HL-60 (cell line): ENCODE measurements around the gene METTL2B.
"Not testable (repeated sequence)": the region's sequence is repeated elsewhere in the genome, so short reads cannot be mapped to it uniquely, and the experiment has no call there.

Experiments
- DNase-seq, 2 experiments: peaks; one replicate each; pipeline ENCODE4 v3.0.0-alpha.2; 2010 to 2020; ENCODE audit warnings: low read depth in 1 of 2, low spot score in 1 of 2
- H3K27ac ChIP-seq: fragments of 250-450 bp; sonication (Bioruptor Pico); replicated peaks from 2 replicates; pipeline ENCODE4 v1.5.1; 2020; ENCODE audit warnings: mild to moderate bottlenecking, moderate library complexity
- H3K27me3 ChIP-seq: fragments of 250-450 bp; sonication (Bioruptor Pico); 2 replicates; pipeline ENCODE4 v1.5.1; 2021; ENCODE audit warnings: mild to moderate bottlenecking, moderate library complexity; ENCODE audit not compliant: insufficient read depth, poor library complexity, severe bottlenecking
- H3K4me3 ChIP-seq: replicated peaks from 2 replicates; pipeline ENCODE4 v1.5.1; 2011; ENCODE audit warnings: mild to moderate bottlenecking, control low read depth, low read length; ENCODE audit not compliant: insufficient read depth
- CTCF ChIP-seq: IDR thresholded peaks from one replicate; pipeline ENCODE4 v1.5.1; 2011; ENCODE audit warnings: low read length, control low read depth, inconsistent platforms; ENCODE audit not compliant: insufficient read depth
- GABPA ChIP-seq: IDR thresholded peaks from 2 replicates; pipeline ENCODE4 v1.6.1; 2012; ENCODE audit warnings: low read depth
- POLR2AphosphoS5 ChIP-seq: IDR thresholded peaks from 2 replicates; pipeline ENCODE4 v1.6.1; 2012; ENCODE audit warnings: low read depth
- REST ChIP-seq: IDR thresholded peaks from 2 replicates; pipeline ENCODE4 v1.6.1; 2012; ENCODE audit warnings: low read depth; ENCODE audit not compliant: insufficient replicate concordance
- SPI1 ChIP-seq: IDR thresholded peaks from 2 replicates; pipeline ENCODE4 v1.6.1; 2012; ENCODE audit warnings: low read depth, mild to moderate bottlenecking, borderline replicate concordance

METTL2B gene

GRCh38 chr7:128462460-128462859 is 14.1 kb upstream of the METTL2B start:
- no peak overlapping the region for H3K27ac ChIP-seq
- DNase-seq: no peak
- H3K27me3 ChIP-seq: no peaks in the 10 kb centered on the region
- TF ChIP-seq REST (no peak), CTCF (no peak), GABPA (no peak)
- H3K4me3 ChIP-seq: no peak overlapping the region

GRCh38 chr7:128463345-128463744 is 13.2 kb upstream of the METTL2B start:
- not testable (repeated sequence) for DNase-seq, H3K27me3 ChIP-seq, H3K27ac ChIP-seq, H3K4me3 ChIP-seq

- H3K27ac ChIP-seq, H3K4me3 ChIP-seq, DNase-seq, H3K27me3 ChIP-seq: not testable (repeated sequence)
These were observed 12.6 kb upstream of the METTL2B start for GRCh38 chr7:128463933-128464332.

GRCh38 chr7:128466871-128467270 is 9.7 kb upstream of the METTL2B start:
- DNase-seq, H3K27ac ChIP-seq, H3K4me3 ChIP-seq, H3K27me3 ChIP-seq: not testable (repeated sequence)

- not testable (repeated sequence) for H3K27me3 ChIP-seq, DNase-seq
- Histone ChIP-seq H3K27ac (peak overlapping the region; percentile 85), H3K4me3 (peak overlapping the region; percentile 77)
These were observed 765 bp downstream of the METTL2B start for GRCh38 chr7:128477336-128477690.

- not testable (repeated sequence) for H3K4me3 ChIP-seq, H3K27ac ChIP-seq, DNase-seq, H3K27me3 ChIP-seq
These were observed 2.5 kb downstream of the METTL2B start for GRCh38 chr7:128479082-128479481.

GRCh38 chr7:128488134-128488533 is 11.6 kb downstream of the METTL2B start:
- H3K27ac ChIP-seq, H3K27me3 ChIP-seq, DNase-seq, H3K4me3 ChIP-seq: not testable (repeated sequence)

- Histone ChIP-seq H3K4me3 (no peak overlapping the region), H3K27me3 (no peaks in the 10 kb centered on the region), H3K27ac (no peak overlapping the region)
- no peak for DNase-seq
- no peak for TF ChIP-seq GABPA
- TF ChIP-seq CTCF: no peak
- no peak for TF ChIP-seq SPI1
- TF ChIP-seq POLR2AphosphoS5: no peak
- no peak for TF ChIP-seq REST
These were observed 20.9 kb downstream of the METTL2B start for GRCh38 chr7:128497405-128497804.

GRCh38 chr7:128505416-128505815 is 28.9 kb downstream of the METTL2B start:
- not testable (repeated sequence) for H3K27ac ChIP-seq, H3K27me3 ChIP-seq, DNase-seq, H3K4me3 ChIP-seq

GRCh38 chr7:128506819-128507218 is 30.3 kb downstream of the METTL2B start:
- not testable (repeated sequence) for H3K27ac ChIP-seq, DNase-seq, H3K4me3 ChIP-seq, H3K27me3 ChIP-seq
